Stimulated activated CD4-positive, alpha-beta T cell treated with anti-CD3 and anti-CD28 coated beads, Interleukin-4, amount 100 ng/mL, for 24 hours (primary cell): Measurements from ENCODE around the gene VAV2.
"Not testable (repeated sequence)": the region's sequence is repeated elsewhere in the genome, so short reads cannot be mapped to it uniquely, and the experiment has no call there.

Source experiments
- DNase-seq: peaks from one replicate; pipeline ENCODE4 v3.0.0-alpha.2; 2020

The VAV2 gene

DNA sequence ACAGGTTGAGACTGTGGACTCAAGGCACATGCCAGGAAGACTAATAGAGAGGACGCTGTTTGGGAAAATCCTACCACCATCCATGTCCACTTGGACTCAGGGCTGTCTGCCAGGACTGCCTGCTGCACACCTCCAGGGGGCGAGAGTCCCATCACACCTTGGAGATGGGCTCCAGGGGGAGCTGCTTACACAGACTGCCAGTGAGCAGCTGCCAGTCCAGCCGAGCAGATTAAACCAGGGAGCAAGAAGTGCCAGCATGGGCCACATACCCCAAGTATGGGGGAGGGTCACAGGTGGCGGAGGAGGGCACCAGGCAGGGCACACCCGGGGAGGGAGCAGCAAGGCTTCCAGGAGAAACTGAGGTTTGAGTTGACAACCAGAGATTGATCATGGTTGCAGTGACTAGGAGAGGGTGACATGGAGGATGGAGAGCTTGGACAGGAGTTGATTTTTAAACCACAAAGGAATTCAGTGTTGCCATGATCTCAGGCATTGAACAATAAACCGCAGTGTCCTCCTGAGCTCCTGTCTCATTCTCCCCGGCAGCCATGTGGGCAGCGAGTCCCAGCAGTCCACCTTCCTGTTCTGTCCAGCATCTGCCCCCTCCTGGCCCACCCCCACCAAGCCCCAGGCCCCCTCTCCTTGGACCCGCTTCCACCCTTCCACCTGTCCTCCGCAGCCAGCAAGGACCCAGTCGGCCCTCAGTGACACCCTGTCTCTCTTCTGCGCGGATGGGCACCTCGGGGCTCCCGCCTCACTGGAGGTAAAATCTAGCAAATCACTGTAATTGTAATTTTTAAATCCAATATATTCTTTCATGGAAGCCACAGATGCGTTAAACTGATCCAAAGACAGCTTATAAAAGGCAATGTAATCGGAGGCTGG, 3.1 kb upstream of the VAV2 start:
- no peak for DNase-seq

DNA sequence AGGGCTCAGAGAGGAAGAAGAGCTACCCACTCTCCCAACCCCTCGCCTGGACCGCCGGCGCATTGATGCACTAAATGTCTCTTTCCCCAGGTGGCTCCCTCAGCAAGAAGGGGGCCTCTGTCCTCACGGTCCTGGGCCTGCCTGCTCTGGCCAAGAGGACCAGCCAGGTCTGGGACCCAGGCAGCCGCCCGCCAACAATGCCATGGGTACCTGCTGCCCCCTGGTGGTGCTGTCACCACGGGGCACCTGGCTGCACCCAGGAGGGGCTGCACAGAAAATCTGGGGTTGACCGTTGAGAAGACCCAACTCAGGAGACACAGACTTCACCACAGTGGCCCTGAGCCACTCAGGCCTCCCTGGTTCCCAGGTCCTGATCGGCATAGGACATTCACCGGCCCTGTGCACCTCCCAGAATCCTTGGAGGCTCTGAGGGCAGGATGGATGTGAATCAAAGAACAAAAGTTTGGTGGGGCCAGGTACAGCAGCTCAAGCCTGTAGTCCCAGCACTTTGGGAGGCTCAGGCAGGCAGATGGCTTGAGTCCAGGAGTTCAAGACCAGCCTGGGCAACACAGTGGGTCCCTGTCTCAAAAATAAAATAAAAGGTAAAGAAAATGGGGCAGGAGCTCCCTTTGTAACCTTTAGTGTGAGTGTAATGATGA, 2.4 kb upstream of the VAV2 start:
- DNase-seq = peak; percentile 82

DNA sequence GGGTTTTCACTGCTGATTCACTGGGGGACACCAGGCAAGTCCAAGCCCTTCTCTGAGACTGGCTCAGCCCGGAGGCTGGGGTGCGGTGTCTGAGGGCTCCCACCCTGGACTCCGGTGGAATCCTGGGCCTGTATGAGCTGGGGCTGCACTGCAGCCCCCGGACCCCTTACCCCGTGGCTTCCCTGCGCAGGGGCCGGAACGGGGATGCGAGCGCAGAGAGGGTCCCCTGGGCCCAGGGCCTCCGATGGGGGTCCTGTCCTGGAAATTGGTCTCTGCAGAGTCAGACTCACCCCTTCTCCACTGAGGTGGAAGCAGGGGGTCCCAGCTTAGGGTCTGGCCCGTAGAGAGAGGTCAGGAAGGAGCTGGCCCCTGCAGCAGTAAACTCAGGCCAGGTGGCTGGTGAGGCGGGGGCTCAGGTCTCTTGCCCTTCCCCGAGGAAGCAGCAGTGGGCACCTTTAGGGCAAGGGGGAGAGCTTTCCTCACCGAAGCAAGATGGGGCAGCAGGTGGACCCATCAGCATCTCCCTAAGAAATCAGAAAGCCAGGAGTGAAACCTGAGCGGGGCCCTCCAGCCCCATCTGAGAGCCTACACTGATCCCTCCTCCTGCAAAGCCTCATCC, 1.6 kb upstream of the VAV2 start:
- DNase-seq = no peak

DNA sequence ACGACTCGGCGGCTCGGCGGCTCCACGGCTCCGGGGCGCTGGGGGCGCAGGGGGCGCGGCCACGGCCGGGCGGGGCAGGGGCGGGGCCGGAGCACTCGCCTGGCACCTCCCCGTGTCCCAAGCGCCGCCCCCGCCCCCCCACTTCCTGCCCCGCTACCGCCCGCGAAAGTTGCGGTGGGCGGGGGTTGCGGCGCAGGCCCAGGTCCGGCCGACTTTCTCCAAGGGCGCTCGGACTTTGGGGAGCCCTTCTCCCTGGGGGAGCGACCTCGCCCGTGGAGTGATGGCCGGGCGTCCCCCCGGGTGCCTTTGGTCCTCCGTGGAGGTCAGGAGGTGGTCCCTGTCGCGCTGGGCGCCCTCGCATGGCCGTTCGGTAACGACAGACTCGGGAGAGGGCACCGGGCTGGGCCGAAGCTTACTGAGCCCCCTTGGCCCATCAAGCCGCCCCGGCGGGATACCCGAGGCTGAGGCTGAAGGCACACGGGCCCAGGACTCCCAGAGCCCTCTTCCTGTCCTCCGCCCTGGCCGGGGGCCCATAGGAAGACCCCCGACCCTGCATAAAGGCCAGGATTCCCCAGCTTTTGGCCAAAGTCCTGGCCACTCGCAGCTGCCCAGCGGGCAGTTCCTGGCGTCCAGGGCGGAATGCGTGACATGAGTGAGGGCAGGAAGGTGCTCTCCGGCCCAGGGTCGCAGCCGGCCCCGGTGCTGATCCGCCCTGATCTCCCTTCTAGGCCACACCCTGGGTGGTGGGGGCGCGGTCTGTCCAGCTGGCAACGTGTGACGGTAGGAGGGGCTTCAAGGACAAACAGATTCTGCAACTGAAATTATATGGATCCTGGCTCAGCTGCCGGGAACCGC, 883 bp upstream of the VAV2 start:
- DNase-seq = peak; percentile 72

DNA sequence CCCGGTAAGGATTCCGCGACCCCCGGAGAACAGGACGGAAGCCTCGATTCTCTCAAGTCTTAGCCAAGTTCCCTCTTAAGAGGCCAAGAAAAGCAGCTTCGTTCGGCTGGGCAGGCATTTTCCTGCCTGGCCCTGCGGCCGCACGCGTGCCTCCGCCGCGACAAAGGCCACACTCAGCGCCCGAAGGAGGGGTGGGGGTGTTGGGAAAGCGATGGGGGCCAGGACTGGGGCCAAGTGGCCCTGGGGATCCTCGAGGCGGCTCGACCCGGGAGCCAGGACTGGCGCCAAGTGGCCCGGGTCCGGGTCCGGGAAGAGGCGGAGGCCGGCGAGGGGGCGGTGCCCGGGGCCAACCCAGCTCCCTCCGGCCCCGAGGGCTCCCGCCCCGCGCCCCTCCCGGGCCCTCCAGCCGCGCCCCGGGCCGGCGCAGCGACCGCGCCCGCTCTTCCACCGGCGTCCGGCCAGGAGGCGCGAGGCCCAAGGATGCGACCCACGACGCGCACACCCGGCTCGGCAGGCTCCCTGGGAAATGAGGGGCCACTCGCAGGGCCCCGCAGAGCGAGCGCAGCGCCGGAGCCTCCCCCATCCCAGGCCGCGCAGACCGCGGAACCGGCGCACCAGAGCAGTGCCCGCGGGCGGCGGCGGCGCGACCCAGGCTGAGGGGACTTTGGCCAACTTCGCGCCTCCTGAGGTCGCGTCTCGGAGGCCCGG, 756 bp downstream of the VAV2 start:
- no peak for DNase-seq

DNA sequence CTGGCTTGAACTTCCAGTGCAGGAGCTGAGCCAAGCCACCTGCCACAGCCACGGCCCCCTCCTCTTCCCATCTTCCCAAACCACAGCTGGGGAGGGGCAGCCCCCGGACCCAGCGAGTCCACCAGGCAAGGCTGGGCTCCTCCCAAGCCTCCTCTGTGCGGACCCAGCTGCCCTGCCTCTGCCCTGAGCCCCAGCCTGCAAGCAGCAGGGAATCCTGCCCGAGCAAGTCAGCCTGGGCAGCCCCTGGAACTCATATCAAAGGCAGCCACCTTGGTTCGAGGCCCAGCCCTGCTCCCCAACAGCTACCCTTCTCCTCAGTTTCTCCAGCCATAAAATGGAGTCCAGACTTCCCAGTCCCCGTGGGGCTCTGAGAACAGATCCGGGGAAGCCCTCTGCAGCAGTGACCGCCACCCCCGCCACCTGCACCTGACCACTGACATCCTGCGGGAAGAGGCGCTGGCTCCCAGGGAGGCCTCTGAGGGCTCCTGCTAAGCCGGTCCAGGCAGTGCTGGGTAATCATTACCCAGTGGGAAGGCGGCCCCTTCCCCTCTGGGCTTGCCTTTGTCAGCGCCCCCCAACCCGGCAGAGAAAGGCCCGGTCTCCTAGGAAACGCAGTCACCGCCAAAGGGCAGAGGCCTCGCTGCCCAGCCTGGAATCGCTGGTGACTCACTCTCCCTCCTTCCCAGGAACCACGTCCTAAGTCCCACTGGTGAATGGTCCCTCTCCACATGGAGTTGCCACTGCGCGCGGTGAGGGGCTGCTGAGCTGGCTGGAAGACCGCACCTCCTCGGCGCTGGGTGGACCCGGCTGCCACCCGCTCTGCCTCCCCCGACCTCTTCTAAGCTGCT, 1.5 kb downstream of the VAV2 start:
- DNase-seq = no peak

DNA sequence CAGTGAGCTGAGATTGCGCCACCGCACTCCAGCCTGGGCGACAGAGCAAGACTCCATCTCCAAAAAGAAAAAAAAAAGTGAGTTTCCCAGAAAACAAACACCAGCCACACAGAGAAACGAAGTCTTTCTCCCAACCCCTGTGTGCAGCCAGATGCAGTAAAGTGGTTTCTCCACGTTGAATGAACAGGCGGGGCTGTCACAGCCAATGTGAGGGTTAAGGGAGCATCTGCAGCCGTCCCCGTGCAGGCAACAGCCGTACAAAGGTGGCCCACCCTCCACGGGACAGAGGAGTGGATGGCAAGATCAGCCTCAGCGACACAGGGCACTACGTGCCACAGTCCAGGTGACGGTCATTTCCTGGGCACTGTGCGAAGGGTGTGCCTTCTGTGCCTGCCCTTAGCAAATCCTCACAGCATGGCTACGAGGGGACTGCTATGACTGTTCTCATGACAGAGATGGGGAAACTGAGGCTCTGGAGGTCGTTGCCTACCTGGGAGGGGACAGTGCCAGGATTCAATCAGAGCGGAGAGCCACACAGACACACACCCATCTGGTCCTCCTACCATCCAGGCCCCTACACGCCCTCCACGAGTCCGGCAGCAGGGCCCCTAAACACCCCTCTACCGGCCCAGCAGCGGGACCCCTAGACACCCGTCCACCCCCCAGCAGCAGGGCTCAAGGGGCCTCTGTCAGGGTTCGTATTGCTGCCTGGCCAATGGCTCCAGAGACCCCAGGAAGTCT, 2.3 kb downstream of the VAV2 start:
- no peak for DNase-seq

DNA sequence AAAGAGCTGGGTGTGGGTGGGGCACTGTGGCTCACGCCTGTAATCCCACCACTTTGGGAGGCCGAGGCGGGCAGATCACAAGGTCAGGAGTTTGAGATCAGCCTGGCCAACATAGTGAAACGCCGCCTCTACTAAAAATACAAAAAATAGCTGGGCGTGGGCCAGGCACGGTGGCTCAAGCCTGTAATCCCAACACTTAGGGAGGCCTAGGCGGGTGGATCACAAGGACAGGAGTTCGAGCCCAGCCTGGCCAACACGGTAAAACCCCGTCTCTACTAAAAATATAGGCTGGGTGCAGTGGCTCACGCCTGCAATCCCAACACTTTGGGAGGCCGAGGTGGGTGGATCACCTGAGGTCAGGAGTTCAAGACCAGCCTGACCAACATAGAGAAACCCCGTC, 3.4 kb downstream of the VAV2 start:
- DNase-seq = not testable (repeated sequence)

DNA sequence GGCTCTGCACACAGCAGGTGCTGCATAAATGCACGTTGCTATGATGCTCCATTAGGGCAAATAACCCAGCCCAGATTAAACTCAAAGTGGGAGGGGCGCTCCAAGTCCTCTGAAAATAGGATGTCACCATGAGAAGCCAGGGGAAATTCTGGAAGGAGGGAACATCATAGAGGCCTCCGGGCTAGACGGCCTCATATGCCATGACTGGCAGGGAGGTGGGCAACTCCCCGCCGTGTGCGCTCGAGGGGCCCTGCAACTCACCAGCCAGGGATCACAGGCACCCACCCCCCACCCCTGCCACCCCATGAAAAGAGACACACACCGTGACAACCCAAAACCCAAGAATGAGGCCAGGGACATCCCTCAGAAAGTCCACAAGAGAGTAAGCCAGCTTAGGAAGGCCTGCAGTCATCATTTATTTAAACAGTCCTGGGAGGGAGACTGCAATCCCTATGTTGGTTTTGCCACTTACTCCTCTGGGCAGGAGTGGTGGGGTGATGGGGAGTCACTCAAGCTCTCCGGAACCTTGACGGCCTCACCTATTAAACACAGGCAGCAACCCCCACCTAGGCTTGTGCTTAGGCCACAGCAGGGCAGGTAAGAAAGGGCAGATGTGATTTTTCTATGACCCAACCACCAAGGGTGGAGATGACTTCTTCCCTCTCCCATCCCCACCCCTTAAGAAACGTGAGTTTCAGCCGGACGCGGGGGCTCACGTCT, 4.0 kb downstream of the VAV2 start:
- no peak for DNase-seq

DNA sequence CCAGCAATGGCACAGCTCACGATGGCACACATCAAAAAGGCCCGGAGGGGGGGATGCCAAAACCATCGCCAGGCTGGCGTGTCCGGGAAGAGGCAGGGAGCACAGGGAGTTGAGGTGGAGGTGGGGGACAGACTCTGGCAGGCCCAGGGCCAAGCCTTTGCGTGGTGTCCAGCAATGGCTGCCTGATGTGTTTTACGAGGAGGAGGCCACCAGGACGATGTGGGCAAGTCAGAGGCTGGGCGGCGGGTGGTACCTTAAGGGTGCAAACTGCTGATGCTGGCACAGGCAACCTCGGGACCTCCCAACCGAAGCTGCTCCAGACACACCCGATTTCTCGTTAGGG, 4.7 kb downstream of the VAV2 start:
- no peak for DNase-seq

DNA sequence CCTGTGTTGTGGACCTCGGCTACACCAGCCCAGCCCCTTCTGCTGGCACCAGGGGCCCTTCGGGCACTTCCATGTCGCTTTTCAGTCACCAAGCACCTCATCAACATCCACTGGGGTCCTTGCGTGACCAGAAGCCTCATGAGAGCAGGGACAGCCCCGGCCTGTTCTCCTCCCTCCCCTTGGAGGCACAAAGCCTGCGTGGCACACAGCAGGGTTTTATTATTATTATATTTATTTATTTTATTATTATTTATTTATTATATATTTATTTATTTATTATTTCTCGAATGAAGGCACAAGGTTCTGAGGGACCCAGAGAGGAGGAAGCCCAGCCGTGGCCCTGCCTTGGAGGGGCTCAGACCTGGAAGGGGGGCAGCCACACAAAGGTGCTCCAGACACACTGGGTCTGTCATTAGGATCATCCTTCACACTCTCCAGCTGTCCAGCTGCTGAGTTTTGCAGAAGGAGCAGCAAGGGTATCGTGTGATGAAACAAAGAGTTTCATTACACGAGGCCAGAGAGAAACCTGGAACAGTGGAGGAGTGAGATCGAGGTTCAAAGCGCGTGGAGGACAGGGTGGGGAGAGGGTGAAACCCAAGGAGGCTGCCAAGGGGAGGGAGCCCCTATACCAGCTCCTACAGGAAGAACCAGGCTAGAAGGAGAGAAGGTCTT, 5.2 kb downstream of the VAV2 start:
- no peak for DNase-seq

DNA sequence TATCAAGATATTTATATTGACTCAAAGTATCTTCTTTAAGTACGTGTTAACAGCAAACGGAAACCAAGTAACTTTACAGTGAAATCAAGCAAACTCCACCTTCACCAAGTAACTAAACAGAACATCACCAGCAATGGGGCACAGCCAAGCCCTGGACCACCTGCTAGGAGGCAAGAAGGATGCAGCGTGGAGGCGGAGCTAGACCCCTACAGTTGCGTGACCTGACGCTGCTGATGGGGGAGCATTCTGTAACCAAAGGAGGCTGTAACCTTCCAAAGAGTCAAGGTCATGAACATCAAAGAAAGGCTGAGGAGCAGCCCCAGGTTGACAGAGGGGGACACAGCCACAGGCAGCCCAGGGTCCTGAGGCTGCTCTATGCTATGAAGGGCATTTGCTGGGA, 6.1 kb downstream of the VAV2 start:
- no peak for DNase-seq

DNA sequence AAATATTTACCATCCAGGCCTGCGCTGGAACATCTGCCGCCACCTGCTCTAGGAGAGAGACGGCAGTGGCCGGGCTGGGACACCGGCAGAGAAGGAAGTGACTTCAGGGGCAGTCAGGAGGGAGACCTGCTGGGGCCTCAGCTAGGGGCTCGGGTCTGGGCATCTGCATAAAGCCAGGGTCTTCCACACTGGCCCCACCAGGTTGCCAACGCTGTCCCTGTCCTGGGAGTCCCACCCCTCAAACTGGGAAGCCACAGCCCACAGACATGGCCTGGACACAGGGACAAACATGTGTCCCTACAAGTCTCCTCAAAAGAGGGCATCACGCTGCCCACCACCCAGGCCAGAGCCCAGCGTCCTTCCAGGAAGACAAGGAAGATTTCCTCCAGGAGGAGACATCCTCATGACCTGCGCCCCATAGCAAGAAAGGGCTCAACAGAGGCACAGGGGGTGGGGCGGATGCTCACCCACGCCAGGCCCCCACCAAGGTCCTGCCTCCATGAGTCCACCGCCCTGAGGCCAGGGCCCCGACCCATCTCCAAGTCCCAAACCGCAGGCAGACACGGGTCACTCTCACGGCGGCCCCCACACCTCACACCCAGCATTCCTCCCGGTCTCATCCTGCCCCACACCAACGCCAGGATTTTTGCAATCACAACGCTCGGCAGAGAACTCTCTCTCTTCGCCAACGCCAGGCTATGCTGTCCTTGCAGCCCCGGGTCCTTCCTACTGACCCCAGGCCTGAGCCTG, 9.0 kb downstream of the VAV2 start:
- DNase-seq = no peak

DNA sequence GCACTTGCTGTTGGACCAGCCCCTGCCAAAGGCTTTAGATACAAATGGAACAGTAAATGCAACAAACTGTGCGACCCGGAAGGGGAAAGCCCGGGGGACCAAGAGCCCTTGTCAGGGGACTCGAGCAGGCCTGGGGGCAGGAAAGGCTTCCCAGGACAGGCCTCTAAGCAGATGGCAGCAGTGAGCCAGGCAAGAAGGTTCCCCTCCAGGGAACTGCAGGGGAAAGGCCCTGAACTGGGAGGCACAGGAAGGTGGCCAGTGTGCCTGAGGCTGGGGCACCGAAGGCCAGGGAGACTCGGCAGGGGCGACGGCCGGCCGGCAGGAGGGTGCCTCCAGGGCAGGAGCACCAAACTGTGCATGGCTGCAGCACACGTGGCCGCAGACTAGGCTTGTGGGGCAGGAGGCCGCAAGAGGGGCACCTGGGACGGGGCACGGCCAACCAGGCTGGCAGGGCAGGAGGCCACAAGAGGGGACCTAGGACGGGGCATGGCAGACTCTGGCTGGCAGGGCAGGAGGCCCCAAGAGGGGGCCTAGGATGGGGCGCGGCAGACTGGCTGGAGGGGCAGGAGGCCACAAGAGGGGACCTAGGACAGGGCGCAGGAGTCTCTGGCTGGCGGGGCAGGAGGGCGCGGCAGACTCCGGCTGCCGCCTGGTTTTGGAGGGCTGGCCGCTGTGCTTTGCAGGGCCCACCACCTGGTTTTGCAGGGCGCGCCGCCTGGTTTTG, 10.0 kb downstream of the VAV2 start:
- DNase-seq = no peak

DNA sequence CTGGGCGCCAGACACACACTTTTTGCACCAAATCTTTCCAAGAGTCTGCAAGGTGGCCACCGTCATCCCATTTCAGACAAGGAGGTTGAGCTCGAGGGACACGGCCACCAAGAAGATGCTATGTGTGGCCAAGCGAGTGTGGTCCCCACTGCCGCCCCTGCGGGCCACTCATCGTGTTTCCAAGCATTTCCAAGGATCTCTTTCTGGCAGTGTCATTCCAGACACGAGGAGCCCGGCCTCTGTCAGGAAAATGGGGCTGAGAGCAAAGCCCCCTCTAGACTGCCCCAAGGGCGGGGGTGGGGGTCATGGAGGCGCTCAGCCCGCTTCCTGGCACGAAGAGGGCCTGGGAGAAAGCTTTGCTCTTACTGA, 10.6 kb downstream of the VAV2 start:
- no peak for DNase-seq

DNA sequence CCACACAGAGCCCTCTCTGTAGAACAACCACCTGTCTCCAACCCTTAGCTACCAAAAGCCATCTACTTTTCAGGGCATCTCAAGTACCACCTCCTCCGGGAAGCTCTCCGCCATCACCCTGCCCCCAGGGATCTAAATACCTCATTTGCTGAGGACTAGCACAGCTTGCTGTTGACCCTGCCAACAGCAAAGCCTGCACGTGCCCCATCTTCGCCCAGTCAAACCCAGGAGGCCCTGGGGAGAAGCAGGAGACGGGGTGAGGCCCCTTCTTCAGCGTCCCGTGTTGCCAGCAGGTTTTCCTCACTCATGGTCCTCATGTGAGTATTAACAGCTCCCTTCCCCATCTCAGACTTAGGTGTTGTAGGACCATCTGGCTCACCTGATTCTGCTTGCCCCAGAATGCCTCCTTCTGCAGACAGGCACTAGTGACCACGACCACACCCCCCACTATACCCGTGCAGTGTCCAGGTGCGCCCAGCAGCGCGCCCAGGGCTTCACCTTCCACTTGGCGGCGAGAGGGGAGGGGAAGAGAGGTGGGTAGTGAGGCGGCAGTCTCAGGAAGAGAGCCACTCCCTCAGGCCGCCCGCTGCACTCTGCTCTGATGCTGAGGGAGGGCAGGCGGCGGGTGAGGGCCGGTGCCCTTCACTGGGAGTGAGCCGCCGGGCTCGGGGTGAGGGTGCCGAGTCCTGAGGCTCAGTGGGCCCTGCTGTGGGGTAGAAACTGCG, 11.1 kb downstream of the VAV2 start:
- no peak for DNase-seq
